GM19351 (cell line): ENCODE measurements around the gene RTN4RL1.
A peak's percentile ranks its signal among the peaks of the same experiment; 100 is the strongest.
"Not testable (repeated sequence)": the region's sequence is repeated elsewhere in the genome, so short reads cannot be mapped to it uniquely, and the experiment has no call there.

Experiments used
- ATAC-seq: cut with Tn5 transposase; IDR thresholded peaks from one replicate; pipeline ENCODE4 v1.9.1; 2021; ENCODE audit warnings: mild to moderate bottlenecking, moderate library complexity; ENCODE audit not compliant: unreplicated experiment

RTN4RL1 gene

GRCh38 chr17:1899403-1900000, 125.6 kb downstream of the RTN4RL1 start:
- no peak for ATAC-seq

DNA sequence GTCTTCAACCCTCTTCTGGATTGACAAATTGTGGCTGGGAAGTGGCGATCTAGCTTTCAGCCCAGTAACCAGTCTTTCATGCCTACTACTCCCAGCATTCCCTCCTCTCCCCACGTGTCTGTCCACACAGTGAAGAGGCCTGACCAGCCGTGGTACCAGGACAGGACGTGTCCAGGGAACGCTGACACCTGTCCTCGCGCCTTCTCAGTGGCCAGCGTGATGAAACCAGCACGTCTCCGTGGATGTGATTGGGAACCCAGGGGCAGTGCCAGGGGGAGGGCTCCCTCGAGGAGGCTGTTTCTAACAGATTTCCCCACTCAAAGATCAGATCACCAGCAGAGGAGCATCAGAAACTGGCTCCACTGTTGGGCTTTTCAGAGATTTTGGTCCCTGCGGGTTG, 126.3 kb downstream of the RTN4RL1 start:
- ATAC-seq = no peak

- no peak for ATAC-seq
Measured at GRCh38 chr17:1898332-1898731, 126.8 kb downstream of the RTN4RL1 start.

GRCh38 chr17:1897105-1897656, 128.0 kb downstream of the RTN4RL1 start:
- no peak for ATAC-seq

DNA sequence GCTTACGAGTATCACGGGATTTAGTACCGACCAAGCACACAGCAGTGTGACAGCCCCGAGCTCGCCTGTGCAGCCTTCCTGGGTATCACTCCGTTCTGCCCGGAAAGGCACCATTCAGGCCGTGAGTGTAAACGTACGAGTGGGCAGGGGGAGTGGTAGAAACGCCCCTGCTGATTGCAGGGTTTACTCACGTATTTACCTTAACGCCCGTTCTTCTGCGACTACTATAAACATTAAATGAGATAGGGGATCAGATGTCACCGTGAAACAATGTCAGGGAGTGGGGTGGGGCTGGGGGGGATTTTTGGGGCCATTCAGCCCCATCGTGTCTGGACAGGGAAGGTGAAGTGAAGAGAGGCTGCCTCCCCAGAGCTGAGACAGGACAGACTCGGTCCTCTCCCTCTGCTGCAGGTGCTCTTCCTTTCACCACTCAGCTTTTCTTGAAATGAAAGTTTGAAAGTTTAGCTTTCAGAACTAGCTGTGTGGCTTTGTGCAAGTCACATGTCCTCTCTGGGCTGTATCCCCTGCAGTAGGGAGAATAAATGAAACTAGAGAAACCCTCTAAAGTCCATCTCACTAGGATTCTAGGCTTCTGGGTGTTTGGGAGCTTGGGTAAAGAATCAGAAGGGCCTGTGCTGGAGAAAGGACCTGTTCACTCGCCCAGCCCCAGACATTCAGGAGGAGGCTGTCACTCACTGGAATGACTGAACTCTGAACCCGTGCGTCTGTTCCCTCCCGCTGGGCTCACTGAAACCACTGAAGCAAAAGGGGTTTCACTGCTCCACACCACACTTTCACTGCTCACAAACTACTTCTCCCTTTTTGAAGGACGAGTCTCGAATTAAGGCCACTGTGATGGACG, 128.7 kb downstream of the RTN4RL1 start:
- peak; percentile 47 for ATAC-seq

DNA sequence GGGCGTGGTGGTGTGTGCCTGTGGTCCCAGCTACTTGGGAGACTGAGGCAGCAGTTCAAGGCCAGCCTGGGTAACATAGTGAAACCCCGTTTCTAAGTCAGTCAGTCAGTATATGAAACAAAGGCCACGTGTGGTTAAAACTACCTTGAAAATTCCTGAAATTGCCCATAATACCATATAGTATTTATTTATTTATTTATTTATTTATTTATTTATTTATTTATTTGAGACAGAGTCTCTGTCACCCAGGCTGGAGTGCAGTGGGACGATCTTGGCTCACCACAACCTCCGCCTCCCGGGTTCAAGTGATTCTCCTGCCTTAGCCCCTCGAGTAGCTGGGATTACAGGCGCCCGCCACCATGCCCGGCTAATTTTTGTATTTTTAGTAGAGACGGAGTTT, 129.7 kb downstream of the RTN4RL1 start:
- ATAC-seq = not testable (repeated sequence)

DNA sequence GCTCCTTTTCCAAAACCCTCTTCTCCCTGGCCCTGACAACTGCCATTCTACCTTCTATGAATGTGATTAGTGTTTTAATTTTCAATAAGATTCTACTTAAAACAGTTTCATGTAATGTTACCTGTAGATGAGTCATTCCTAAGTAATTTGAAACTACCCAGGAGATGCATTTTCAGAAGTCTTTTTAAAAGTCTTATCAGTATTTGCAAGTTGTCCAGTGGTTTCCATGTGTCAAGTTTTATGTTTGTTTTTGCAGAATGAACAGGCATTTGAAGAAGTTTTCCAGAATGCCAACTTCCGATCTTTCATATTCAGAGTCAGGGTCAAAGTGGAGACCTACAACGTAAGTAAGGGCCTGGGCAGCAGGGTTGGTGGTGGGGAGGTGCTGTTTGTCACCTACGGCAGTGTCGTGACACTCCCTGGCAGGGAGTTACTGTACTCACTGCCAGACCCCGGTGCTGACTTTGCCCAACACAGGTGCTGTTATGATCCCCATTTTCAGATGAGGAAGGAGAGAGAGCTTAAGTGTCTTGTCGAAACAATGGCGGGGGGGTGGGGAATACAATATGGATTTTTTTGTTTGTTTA, 130.3 kb downstream of the RTN4RL1 start:
- ATAC-seq = no peak

DNA sequence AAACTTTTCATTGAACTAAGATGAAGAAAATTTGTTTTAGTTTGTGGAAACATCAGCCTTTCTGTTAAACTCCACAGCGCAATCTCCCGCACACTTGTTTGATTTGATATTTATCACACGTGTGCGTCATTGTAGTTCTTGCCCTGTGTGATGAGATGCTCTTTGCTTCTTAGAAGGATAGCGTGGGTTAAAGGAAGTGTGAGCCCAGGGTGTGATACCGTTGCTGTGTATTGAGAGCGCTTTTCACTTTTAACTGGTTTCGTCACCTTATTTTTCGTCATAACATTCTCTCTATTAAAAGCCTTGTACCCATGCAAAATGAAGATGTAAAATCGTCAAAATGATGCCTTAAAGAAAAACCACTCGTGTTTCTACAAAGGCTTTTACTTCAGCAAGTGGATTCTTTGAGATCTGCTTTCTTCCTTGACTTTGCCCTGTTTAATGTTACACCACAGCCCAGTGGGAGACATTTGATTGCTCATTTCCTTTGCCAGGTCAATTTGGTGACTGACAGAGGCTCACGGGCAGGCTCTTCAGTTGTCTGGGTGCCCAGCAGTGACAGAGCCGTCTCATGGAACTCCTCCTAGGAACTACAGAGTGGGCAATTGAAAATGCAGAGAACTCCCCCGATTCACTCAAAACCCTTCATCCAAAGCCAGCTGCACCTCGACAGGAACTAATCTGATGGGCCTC, 134.2 kb downstream of the RTN4RL1 start:
- no peak for ATAC-seq

DNA sequence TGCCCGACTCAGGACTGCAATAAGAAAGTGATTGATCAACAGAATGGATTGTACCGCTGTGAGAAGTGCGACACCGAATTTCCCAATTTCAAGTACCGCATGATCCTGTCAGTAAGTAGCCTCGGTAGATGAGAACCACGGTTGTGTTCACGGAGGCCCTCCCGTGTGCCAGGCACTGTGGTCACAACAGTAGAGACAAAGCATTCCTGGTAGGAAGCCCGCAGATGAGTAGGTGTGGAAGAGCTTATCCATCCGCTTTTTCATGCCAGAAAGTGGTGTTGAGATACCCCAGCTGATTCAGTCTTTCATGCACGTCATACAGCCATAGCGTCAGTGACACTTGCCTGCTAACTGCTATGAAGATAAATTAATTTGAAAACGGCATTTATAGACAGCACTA, 136.4 kb downstream of the RTN4RL1 start:
- no peak for ATAC-seq
